Astrocyte of the cerebellum (primary cell): ENCODE data around the gene SLC6A7.

Experiments
- DNase-seq: peaks from one replicate; pipeline ENCODE4 v3.0.0-alpha.2; 2011; ENCODE audit warnings: low read depth
- H3K4me3 ChIP-seq: 2 replicates; pipeline ENCODE4 v1.5.1; 2011; ENCODE audit warnings: mild to moderate bottlenecking, low read depth, low read length, moderate library complexity
- in situ Hi-C: cut with HindIII; loops from 2 replicates; pipeline ENCODE4 v1.10.0; 2017; ENCODE audit warnings: low sequenced_read_pairs
- TF ChIP-seq, protein P1 (sequence below): IDR thresholded peaks from 2 replicates; pipeline ENCODE4 v1.5.1; 2012; ENCODE audit warnings: low read length, low read depth, moderate library complexity, mild to moderate bottlenecking; ENCODE audit errors: missing control alignments

SLC6A7 gene

DNA sequence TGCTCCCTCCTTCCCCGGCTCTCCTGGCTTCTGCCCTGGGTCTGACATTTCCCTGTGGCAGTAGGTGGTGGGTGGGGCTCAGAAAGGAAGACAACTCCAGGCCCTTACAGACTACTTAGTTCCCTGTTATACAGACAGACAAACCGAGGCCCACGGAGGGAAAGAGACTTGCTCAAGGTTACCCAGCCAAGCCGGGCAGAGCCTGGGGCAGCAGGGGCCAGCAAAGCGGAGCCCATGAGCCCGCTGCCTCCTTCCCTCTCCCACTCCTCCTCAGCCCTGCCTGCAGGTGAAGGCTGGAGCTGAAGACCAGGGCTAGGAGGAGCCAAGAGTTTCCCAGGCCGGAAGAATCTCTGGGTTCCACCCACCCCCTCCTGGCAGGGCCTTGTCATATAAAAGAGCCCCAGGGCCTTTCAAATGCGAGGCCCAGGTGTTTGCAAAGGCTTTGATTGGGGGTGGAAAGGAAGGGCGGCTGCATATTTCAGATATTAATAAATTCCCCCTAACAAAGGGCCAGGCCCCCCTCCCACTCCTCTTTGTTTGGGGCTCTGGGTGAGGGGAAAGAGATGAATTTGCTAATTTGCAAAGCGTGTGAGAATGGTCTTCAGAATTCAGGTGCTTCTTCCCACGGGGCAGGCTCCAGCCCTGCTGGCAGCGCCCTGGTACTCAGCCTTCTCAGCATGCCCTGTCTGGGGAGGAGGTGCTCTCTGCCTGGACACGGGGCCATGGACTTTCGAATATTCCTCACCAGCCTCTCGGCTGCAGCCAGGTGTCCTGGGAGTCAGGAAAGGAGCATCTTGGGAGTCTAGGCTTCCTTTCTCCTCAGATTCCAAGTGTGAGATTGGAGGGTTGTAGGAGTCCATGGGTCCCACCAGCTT is 21.5 kb downstream of the SLC6A7 start:
- no peak overlapping the region for H3K4me3 ChIP-seq
- in situ Hi-C loops, result no loop called here
- DNase-seq, result no peak
- TF ChIP-seq, protein P1, sequence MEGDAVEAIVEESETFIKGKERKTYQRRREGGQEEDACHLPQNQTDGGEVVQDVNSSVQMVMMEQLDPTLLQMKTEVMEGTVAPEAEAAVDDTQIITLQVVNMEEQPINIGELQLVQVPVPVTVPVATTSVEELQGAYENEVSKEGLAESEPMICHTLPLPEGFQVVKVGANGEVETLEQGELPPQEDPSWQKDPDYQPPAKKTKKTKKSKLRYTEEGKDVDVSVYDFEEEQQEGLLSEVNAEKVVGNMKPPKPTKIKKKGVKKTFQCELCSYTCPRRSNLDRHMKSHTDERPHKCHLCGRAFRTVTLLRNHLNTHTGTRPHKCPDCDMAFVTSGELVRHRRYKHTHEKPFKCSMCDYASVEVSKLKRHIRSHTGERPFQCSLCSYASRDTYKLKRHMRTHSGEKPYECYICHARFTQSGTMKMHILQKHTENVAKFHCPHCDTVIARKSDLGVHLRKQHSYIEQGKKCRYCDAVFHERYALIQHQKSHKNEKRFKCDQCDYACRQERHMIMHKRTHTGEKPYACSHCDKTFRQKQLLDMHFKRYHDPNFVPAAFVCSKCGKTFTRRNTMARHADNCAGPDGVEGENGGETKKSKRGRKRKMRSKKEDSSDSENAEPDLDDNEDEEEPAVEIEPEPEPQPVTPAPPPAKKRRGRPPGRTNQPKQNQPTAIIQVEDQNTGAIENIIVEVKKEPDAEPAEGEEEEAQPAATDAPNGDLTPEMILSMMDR, result no peak

DNA sequence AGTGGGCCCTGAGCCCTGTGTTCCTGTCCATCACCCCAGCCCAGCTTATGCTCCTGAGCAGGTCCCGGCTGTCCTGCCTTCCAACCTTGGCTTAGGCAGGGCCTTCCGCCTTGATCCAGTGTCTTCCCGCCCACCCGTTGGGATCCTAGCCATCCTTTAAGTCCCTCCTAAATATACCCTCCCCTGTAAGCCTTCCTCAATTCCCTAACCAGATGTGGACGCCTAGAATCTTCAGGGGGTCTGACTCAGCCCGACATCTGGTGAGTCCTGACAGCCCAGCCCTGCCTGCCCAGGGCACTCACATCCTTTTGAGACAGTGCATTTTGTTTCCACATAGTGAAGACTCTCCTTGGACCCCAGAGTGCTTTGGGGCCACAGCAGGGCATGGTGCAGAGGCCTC is 23.7 kb downstream of the SLC6A7 start:
- DNase-seq, result no peak
- in situ Hi-C loops, result no loop called here

DNA sequence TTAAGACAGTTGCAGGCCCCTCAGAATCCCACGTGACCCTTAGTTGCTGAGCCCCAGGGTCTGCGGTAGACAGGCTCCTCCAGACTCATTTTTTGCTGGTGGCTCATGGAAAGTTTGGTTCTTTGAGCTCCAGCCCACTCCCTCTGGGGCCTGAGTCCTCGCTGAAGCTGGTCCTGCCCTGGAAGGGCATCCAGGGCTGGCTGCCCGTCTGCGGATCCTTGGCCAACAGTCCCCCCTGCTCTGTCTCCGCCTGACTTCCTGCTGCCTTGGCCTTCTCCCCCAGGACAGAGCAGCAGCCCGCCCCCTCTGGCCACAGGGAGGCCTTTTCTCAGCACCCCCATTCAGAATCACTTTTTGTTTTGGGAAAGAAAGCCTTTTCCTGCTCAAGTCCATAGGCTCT is 24.4 kb downstream of the SLC6A7 start:
- in situ Hi-C loops, result no loop called here
- DNase-seq, result no peak
- TF ChIP-seq, protein P1, result peak; percentile 31
- no peak overlapping the region for H3K4me3 ChIP-seq

More for the DNA sequence above, 23.7 kb downstream of the SLC6A7 start:
- TF ChIP-seq, protein P1, result no peak
- H3K4me3 ChIP-seq, result no peak overlapping the region

DNA sequence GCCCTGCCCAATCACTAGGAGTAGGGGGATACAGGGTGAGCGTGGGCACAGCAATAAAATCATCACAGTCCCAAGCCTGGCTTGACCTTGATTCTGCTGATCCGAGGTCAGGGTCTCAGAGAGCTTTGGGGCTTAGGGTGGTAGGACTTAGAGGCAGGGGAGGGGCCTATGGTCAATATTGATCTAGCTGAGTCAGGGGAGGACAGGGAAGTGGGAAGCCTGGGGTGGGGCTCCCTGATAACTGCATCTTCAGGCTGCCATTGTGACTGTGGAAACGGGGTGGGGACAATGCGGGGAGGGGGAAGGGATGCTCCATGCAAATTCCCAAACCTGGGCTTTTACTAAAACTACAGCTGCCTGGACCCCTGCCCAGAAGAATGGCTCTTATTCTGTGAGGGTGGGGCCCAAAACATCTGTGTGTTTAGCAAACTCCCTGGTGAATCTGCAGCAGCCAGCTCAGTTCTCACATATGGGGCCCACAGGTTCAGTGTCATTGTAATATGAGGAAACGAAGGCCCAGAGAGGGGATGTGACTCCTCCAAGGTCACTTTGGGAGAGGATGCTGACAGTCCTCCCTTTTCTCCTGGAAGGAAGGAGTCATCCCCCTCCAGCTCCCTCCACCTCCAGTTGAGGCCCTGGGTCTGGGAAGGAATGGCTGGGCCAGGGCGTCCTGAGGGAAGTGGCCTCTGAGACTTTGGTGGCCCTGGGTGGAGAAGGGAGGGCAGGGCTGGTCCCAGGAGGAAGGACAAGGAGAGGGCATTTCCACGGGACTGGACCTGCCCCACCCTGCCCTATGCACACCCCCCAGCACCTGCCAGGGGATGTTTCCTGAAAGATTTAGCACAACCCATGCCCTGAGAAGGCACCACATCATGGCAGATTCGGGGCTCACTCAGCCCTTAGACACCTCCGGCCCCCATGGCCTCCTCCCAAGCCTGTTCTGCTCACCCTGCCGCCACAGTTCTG is 26.4 kb downstream of the SLC6A7 start:
- in situ Hi-C loops, result no loop called here
- H3K4me3 ChIP-seq, result no peak overlapping the region
- DNase-seq, result no peak
- TF ChIP-seq, protein P1, result no peak

DNA sequence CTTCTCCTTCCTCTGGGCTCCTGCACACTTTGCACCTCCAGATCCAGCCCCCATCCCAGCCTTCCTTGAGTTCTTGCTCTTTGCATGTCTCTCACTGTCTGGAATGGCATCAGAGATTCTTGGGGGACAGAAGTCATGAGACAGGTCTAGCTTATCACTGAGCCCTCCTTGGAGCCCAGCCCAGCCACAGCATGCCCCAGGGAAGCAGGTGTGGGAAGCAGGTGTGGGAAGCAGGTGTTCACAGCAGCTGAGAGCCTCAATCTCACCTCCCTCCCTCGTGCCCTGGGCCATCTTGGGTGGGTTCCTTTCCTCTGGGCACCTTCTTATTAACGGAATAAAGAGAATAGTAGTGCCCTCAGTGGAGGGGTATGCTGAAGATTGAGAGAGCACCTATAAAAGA is 27.2 kb downstream of the SLC6A7 start:
- DNase-seq, result no peak
- in situ Hi-C loops, result no loop called here
- TF ChIP-seq, protein P1, result no peak

DNA sequence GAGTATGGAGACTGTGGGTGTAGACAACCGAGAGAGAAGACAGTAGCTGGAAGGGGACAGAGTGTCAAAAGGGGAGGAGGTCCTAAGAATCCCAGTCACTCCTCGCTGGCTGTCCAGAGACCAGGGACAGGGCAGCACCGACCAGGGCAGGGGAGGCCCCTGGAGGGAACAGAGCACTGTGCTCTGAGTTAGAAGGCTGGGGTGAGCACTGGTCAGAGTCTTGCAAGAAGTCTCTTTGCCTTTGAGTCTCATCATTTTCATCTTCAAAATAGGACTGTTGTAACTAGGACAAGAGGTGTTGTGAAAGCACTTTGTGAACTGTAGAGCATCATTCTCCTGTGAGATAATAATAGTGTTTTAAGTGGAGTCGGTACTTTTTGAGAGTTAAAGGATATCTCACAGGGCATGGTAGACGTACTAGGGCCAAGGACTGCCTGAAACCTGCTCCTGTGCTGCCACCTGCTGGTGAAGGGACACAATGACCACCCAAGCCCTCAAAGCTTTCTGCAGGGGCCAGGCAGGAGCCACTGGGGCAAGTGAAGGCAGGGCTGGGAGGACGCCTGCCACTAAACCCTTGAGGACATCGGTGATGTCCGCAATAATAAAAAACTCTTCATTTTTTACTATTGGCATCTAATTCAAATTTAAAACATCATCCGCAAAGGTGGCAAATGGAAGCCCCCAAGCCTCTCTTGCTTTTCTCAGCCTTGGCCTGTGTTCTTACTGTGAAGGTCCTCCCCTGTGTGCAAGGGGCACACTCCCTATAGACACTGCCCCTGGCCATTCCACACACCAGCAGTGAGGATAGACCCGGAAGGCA is 28.2 kb downstream of the SLC6A7 start:
- TF ChIP-seq, protein P1, result peak; percentile 79

More for the DNA sequence above, 27.2 kb downstream of the SLC6A7 start:
- no peak overlapping the region for H3K4me3 ChIP-seq

More for the DNA sequence above, 28.2 kb downstream of the SLC6A7 start:
- peak; percentile 68 for DNase-seq
- in situ Hi-C loops, result no loop called here
- H3K4me3 ChIP-seq, result no peak overlapping the region
